GM21381 (cell line): ENCODE measurements around the gene C19orf33.

Experiments
- ATAC-seq: cut with Tn5 transposase; IDR thresholded peaks from one replicate; pipeline ENCODE4 v1.9.1; 2021; ENCODE audit warnings: mild to moderate bottlenecking, moderate library complexity; ENCODE audit not compliant: unreplicated experiment

C19orf33 gene

GRCh38 chr19:38308006-38308766 is 4.1 kb downstream of the C19orf33 start:
- no peak for ATAC-seq

- no peak for ATAC-seq
These were observed 5.0 kb downstream of the C19orf33 start for GRCh38 chr19:38308926-38309614.

- ATAC-seq, result no peak
These were observed 5.7 kb downstream of the C19orf33 start for GRCh38 chr19:38309615-38310278.

- ATAC-seq, result no peak
These were observed 6.2 kb downstream of the C19orf33 start for GRCh38 chr19:38310279-38310670.

- no peak for ATAC-seq
These were observed 6.9 kb downstream of the C19orf33 start for GRCh38 chr19:38310986-38311385.

GRCh38 chr19:38315657-38316476 is 11.8 kb downstream of the C19orf33 start, which contains the start of gene YIF1B:
Gene YIF1B (minus strand): TSS chr19:38315947. CDS start chr19:38315917, 30 bp downstream.
- peak; percentile 85 for ATAC-seq

GRCh38 chr19:38316477-38317067 is 12.5 kb downstream of the C19orf33 start:
- no peak for ATAC-seq

- no peak for ATAC-seq
These were observed 13.1 kb downstream of the C19orf33 start for GRCh38 chr19:38317104-38317612.

- no peak for ATAC-seq
These were observed 14.6 kb downstream of the C19orf33 start for GRCh38 chr19:38318660-38319059.

GRCh38 chr19:38319421-38320258 is 15.6 kb downstream of the C19orf33 start, which contains the start of gene KCNK6:
Gene KCNK6 (plus strand): TSS chr19:38319845. CDS start chr19:38319951, 106 bp downstream.
- no peak for ATAC-seq

- ATAC-seq, result no peak
These were observed 16.9 kb downstream of the C19orf33 start for GRCh38 chr19:38320969-38321339.

- no peak for ATAC-seq
These were observed 17.7 kb downstream of the C19orf33 start for GRCh38 chr19:38321646-38322196.

GRCh38 chr19:38323291-38323690 is 19.2 kb downstream of the C19orf33 start:
- ATAC-seq, result no peak

- ATAC-seq, result no peak
These were observed 20.4 kb downstream of the C19orf33 start for GRCh38 chr19:38324431-38324830.

GRCh38 chr19:38326591-38326990 is 22.5 kb downstream of the C19orf33 start:
- no peak for ATAC-seq

- ATAC-seq, result no peak
These were observed 25.6 kb downstream of the C19orf33 start for GRCh38 chr19:38329651-38330050.

GRCh38 chr19:38331728-38332127 is 27.7 kb downstream of the C19orf33 start:
- ATAC-seq, result no peak

GRCh38 chr19:38333245-38333644 is 29.2 kb downstream of the C19orf33 start:
- no peak for ATAC-seq
